Gastrocnemius medialis (tissue), 4 donors: Measurements from ENCODE around the gene ZMAT5. TPM values are rescaled to one million over a fixed set of nuclear protein-coding genes. Genes with fewer than 3 reads are reported as not detected.

Experiments
- ATAC-seq, 2 donors: fragments of 150-250 bp; one replicate each; pipeline ENCODE4 v1.9.1; 2016
- DNase-seq, 2 donors: peaks; one replicate each; pipeline ENCODE4 v3.0.0-alpha.2; 2019
- H3K27ac ChIP-seq, 4 donors: fragments of 200-600 bp; sonication (generic); 1 replicate in 1 of 4; 2 replicates in 3 of 4; pipeline ENCODE4 v1.5.1; 2016 to 2018; ENCODE audit warnings: mild to moderate bottlenecking in 2 of 4, moderate library complexity in 1 of 4
- H3K27me3 ChIP-seq, 3 donors: fragments of 200-600 bp; sonication (generic) in 2 of 3; 1 replicate in 1 of 3; 2 replicates in 2 of 3; pipeline versions ENCODE4 v1.5.1 to v1.6.0; 2016 to 2019; ENCODE audit warnings: mild to moderate bottlenecking in 1 of 3, moderate library complexity in 1 of 3
- H3K36me3 ChIP-seq, 2 donors: fragments of 200-600 bp; sonication (generic) in 1 of 2; one replicate each; pipeline ENCODE4 v1.5.1; 2017 to 2018
- H3K4me1 ChIP-seq, 2 donors: fragments of 200-600 bp; sonication (generic) in 1 of 2; one replicate each; pipeline ENCODE4 v1.5.1; 2016 to 2017; ENCODE audit warnings: mild to moderate bottlenecking in 2 of 2
- H3K4me3 ChIP-seq, 4 donors: fragments of 200-600 bp; sonication (generic) in 3 of 4; 1 replicate in 1 of 4; 2 replicates in 3 of 4; pipeline ENCODE4 v1.5.1; 2016 to 2019; ENCODE audit warnings: mild to moderate bottlenecking in 2 of 4
- H3K9me3 ChIP-seq, 3 donors: fragments of 200-600 bp; sonication (generic) in 2 of 3; 1 replicate in 1 of 3; 2 replicates in 2 of 3; pipeline ENCODE4 v1.5.1; 2016 to 2019
- POLR2A ChIP-seq, 2 donors: fragments of 450-650 bp; IDR thresholded peaks; one replicate each; pipeline ENCODE4 v1.6.1; 2017; ENCODE audit warnings: antibody characterized with exemption in 2 of 2, mild to moderate bottlenecking in 2 of 2, moderate library complexity in 2 of 2
- in situ Hi-C, 4 donors: fragments of 200-750 bp; cut with MboI; loops; one replicate each; pipeline versions ENCODE4 v1.15.0 to v1.8.0; 2017; ENCODE audit warnings: low sequenced_read_pairs in 4 of 4
- intact Hi-C: fragments of 100-400 bp; cut with DNase I; formaldehyde crosslinking; loops from one replicate; pipeline ENCODE4 v1.15.1; 2023; ENCODE audit warnings: low total_unique reads
- total RNA-seq, 4 donors: library from RNA; depleted of rRNA; stranded (reverse); fragments of >200 nt; gene quantifications; one replicate each; pipeline versions ENCODE4 v1.1.0 to v1.2.3, GENCODE V29; 2016
- TF ChIP-seq, protein P1 (sequence below), 5 experiments: fragments of 450-650 bp in 3 of 5; fragments of 200-600 bp in 2 of 5; sonication (generic) in 2 of 5; IDR thresholded peaks in 4 of 5; conservative IDR thresholded peaks in 1 of 5; 1 replicate in 4 of 5; 2 replicates in 1 of 5; pipeline ENCODE4 v1.5.1; 2016 to 2019; ENCODE audit warnings: antibody characterized with exemption in 5 of 5, mild to moderate bottlenecking in 3 of 5, moderate library complexity in 3 of 5

Gene ZMAT5
- total RNA-seq, 4 donors from 2014 or later, result 23.8 to 38.6 (median 33.8) TPM

DNA sequence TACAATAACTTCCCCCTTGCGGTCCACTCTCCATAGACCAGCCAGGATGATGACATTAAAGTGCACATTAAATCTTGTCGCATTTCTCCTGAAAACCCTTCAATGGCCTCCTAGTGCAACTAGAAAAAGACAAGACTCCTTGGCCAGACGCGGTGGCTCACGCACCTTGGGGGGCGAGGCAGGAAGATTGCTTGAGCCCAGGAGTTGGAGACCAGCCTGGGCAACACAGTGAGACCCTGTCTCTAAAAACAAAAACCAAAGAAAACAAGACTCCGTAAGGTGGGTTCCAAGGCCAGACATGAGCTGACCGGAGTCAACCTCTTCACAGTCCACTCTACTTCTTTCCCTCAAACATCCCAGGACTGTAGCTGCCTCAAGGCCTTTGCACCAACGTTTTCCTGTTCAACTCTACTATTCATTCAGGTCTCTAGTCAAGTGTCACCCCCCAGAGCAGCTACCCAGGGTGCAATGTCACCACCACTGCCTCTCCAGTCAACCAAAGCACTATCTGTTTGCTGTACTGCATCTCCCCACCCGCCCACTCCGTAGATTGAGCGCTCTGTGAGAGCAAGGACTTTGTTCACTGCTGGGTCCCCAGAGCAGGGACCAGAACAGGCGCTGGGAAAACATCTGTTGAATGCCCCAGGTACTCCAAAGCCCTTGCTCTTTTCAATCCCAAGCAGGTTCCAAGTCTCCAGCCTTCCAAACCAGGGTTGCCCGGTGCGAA, 739 bp downstream of the ZMAT5 start:
- Histone ChIP-seq H3K4me1 (peaks cover 41 to 47% of the 10 kb centered on the region in 2 donors), H3K36me3 (peaks cover 0 to 21% of the 10 kb centered on the region in 2 donors), H3K4me3 (peak overlapping the region; percentile 84 to 96 (median 88)), H3K9me3 (no peaks in the 10 kb centered on the region), H3K27me3 (no peaks in the 10 kb centered on the region), H3K27ac (peak overlapping the region; percentile 94 to 95 (median 95))
- in situ Hi-C loops, result loop anchor here in 1 of 4 donors (10.0 kb wide), 1 partner anchor 239 kb away; no protein-coding TSS in a partner anchor
- intact Hi-C loops, result loop anchor here (2.0 to 5.0 kb wide), 4 partner anchors 33 to 239 kb away; partner anchors contain the start of genes ASCC2 and MTMR3
- no peak for TF ChIP-seq POLR2A (IDR thresholded peaks at IDR 0.05)
- TF ChIP-seq, protein P1, sequence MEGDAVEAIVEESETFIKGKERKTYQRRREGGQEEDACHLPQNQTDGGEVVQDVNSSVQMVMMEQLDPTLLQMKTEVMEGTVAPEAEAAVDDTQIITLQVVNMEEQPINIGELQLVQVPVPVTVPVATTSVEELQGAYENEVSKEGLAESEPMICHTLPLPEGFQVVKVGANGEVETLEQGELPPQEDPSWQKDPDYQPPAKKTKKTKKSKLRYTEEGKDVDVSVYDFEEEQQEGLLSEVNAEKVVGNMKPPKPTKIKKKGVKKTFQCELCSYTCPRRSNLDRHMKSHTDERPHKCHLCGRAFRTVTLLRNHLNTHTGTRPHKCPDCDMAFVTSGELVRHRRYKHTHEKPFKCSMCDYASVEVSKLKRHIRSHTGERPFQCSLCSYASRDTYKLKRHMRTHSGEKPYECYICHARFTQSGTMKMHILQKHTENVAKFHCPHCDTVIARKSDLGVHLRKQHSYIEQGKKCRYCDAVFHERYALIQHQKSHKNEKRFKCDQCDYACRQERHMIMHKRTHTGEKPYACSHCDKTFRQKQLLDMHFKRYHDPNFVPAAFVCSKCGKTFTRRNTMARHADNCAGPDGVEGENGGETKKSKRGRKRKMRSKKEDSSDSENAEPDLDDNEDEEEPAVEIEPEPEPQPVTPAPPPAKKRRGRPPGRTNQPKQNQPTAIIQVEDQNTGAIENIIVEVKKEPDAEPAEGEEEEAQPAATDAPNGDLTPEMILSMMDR (IDR thresholded peaks at IDR 0.05 in 4 of 5, conservative IDR thresholded peaks at IDR 0.05 in 1 of 5), result no peak
- DNase-seq (no peak), ATAC-seq (peak in 1 of 2 donors; percentile 3)

DNA sequence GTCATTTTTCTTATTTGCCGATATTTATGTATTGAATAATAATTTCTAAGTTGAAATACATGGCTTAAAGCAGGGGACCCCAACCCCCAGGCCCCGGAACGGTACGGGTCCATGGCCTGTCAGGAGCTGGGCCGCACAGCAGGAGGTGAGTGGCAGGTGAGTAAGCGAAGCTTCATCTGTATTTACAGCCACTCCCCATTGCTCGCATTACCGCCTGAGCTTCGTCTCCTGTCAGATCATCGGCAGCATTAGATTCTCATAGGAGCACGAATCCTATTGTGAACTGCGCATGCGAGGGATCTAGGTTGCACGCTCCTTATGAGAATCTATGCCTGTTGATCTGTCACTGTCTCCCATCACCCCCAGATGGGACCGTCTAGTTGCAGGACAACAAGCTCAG, 4.5 kb downstream of the ZMAT5 start:
- no peaks in the 10 kb centered on the region for H3K9me3 ChIP-seq
- no peak for TF ChIP-seq POLR2A (IDR thresholded peaks at IDR 0.05)
- TF ChIP-seq, protein P1 (IDR thresholded peaks at IDR 0.05 in 4 of 5, conservative IDR thresholded peaks at IDR 0.05 in 1 of 5), result no peak
- H3K27ac ChIP-seq, result no peak overlapping the region
- in situ Hi-C loops, result loop anchor here in 1 of 4 donors (10.0 kb wide), 1 partner anchor 243 kb away; no protein-coding TSS in a partner anchor
- H3K27me3 ChIP-seq, result no peaks in the 10 kb centered on the region
- H3K36me3 ChIP-seq, result no peaks in the 10 kb centered on the region
- H3K4me1 ChIP-seq, result peaks cover 33 to 35% of the 10 kb centered on the region in 2 donors
- H3K4me3 ChIP-seq, result no peak overlapping the region
- DNase-seq (no peak), ATAC-seq (no peak)
- intact Hi-C loops, result no loop called here

DNA sequence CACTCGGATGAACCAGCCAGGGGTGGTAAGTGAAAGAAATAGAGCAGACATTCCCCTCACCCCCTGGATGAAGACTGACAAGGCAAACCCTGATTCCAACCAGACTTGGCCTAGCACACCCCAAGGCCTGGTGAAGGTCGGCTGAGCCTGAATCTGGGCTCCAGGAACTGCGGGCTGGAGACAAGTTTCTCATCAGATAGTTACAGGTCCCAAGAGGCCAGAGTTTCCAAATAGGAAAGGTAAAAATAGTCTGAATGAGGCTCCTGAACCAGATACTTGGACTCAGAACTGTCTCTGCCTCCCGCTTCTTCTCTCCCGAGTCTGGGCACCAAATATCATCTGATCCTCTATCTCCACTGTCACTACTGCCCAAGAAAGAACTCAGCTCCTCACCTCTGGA, 7.8 kb downstream of the ZMAT5 start:
- intact Hi-C loops (no loop called here), in situ Hi-C loops (no loop called here)
- TF ChIP-seq, protein P1 (IDR thresholded peaks at IDR 0.05 in 4 of 5, conservative IDR thresholded peaks at IDR 0.05 in 1 of 5), result no peak
- TF ChIP-seq POLR2A (IDR thresholded peaks at IDR 0.05), result no peak
- Histone ChIP-seq H3K4me3 (no peak overlapping the region), H3K9me3 (no peaks in the 10 kb centered on the region), H3K4me1 (peaks cover 35 to 43% of the 10 kb centered on the region in 2 donors), H3K27ac (peak overlapping the region; percentile 69 to 81 (median 77)), H3K27me3 (no peaks in the 10 kb centered on the region), H3K36me3 (no peaks in the 10 kb centered on the region)
- DNase-seq (no peak), ATAC-seq (peak; percentile 67 to 81)

DNA sequence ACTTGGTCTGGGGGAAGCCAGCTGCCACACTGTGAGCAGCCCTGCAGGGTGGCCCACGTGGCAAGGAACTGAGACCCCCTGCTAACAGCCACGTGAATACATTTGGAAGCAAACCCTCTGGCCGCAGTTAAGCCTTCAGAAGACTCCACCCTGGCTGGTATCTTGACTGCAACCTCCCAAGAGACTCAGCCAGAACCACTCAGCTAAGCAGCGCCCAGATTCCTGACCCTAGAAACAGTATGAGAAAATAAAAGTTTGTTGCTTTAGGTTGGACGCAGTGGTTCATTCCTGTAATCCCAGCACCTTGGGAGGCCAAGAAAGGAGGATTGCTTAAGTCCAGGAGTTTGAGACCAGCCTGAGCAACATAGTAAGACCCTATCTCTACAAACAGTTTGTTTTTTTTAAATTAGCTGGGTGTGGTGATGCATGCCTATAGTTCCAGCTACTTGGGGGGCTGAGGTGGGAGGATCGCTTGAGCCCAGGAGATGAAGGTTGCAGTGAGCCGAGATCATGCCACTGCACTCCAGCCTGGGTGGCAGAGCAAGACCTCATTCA, 8.7 kb downstream of the ZMAT5 start:
- Histone ChIP-seq H3K9me3 (no peaks in the 10 kb centered on the region), H3K4me3 (no peak overlapping the region), H3K27me3 (no peaks in the 10 kb centered on the region), H3K36me3 (no peaks in the 10 kb centered on the region), H3K4me1 (peaks cover 43 to 45% of the 10 kb centered on the region in 2 donors), H3K27ac (peak overlapping the region; percentile 69 to 81 (median 77))
- DNase-seq (no peak), ATAC-seq (no peak)
- TF ChIP-seq, protein P1 (IDR thresholded peaks at IDR 0.05 in 4 of 5, conservative IDR thresholded peaks at IDR 0.05 in 1 of 5), result no peak
- TF ChIP-seq POLR2A (IDR thresholded peaks at IDR 0.05), result no peak
- in situ Hi-C loops, result no loop called here
- intact Hi-C loops, result no loop called here
